PC-9 (cell line): ENCODE data around the gene BCR.

Source experiments
- CTCF ChIP-seq: fragments of 200-600 bp; sonication (generic); conservative IDR thresholded peaks from 2 replicates; pipeline ENCODE4 v1.6.1; 2017; ENCODE audit warnings: mixed run types, antibody characterized with exemption, mild to moderate bottlenecking, moderate library complexity
- EZH2 ChIP-seq: fragments of 200-600 bp; sonication (generic); IDR thresholded peaks from 2 replicates; pipeline ENCODE4 v1.8.0; 2017; ENCODE audit warnings: antibody characterized with exemption, low read depth

GRCh38 chr22:23276656-23277582 lies 96.6 kb downstream of the BCR start:
- TF ChIP-seq CTCF (no peak), EZH2 (no peak)
